ENCODE measurements around the gene AOPEP. TPM values are rescaled to one million over a fixed set of nuclear protein-coding genes. Genes with fewer than 3 reads are reported as not detected.

Gene AOPEP
- total and polyA plus RNA-seq, 2 of the 13 experiments (the other 11 are each of a cell fraction or from before 2014, with no cell fraction given), result 22.2 to 41.6 TPM

DNA sequence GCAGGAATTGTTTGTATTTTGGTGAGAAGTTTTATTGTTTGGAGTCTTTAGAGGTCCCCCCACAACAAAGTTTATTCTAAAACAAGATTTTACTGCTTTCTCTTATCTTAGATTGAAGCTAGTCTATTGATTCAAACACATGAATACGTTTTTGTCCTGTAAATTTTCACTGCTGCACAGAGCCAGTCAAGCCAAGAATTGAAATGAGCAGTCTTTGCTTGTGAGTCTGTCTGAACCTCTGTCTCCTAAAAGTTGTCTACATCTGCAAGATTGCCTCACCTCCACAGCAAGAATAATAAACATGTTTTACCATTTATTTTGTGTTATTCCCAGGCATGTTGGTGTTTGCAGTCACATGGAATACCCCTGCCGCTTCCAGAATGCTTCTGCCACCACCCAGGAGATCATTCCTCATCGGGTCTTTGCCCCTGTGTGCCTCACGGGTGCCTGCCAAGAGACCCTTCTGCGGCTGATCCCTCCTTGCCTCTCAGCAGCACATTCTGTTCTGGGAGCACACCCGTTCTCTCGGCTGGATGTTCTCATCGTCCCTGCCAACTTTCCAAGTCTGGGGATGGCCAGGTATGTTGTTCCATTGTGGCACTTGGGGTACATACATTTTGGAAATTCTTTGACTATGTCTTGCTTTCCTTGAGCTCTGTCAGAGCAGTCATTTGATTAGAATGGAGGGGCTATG lies 74.1 kb downstream of the AOPEP start (continued):
- no peak for TF ChIP-seq SSRP1 (CRISPR knock-in tag; IDR thresholded peaks at IDR 0.05)
- no peak for TF ChIP-seq MTA3 (CRISPR knock-in tag; IDR thresholded peaks at IDR 0.05)
- no peak for TF ChIP-seq ZNF496 (CRISPR knock-in tag; IDR thresholded peaks at IDR 0.05; ENCODE audit: insufficient replicate concordance)
- no peak for TF ChIP-seq ZC3H13 (CRISPR knock-in tag; IDR thresholded peaks at IDR 0.05)

- no peaks in the 10 kb centered on the region for H3K9me3 ChIP-seq (ENCODE audit: low read length)
- ChIA-PET CTCF (ENCODE audit: low intra/inter-chr PET ratio, low total read pairs) (no interaction called here), POLR2A (no interaction called here)
- no peak overlapping the region for H3K9ac ChIP-seq (ENCODE audit: insufficient read depth, low read depth, low read length)
- BruUV-seq (replicated peaks), result no TSS peak
- no peak for DNase-seq (ENCODE audit: low spot score)
- peaks cover 35% of the 10 kb centered on the region for H3K4me1 ChIP-seq (ENCODE audit: insufficient read depth, low read length)
- no peak overlapping the region for H2AFZ ChIP-seq (ENCODE audit: low read length)
- ATAC-seq, result no peak
- H3K4me2 ChIP-seq (ENCODE audit: low read depth, low read length), result no peak overlapping the region
- 94% methylated on average over 1 of the region's 1 CpG for WGBS (ENCODE audit: low lambda C conversion rate)
- H3K4me3 ChIP-seq (replicated peaks in 1 of 3; ENCODE audit: insufficient read depth in 1 of 3, low read depth in 2 of 3, low read length in 3 of 3), result no peak overlapping the region
- TF ChIP-seq BATF2 (CRISPR knock-in tag; IDR thresholded peaks at IDR 0.05) (no peak), ZNF878 (CRISPR knock-in tag; IDR thresholded peaks at IDR 0.05) (no peak), EZH2 (conservative IDR thresholded peaks at IDR 0.05; ENCODE audit: low read depth, low read length) (no peak), ZNF333 (CRISPR knock-in tag; IDR thresholded peaks at IDR 0.05; ENCODE audit: borderline replicate concordance) (no peak), ZNF781 (CRISPR knock-in tag; IDR thresholded peaks at IDR 0.05; ENCODE audit: borderline replicate concordance, not compliant biosample characterization) (no peak), NR2F6 (IDR thresholded peaks at IDR 0.05) (no peak), NR2F6 (CRISPR knock-in tag; IDR thresholded peaks at IDR 0.05) (no peak), RFXANK (CRISPR knock-in tag; IDR thresholded peaks at IDR 0.05) (no peak), AKAP8 (CRISPR knock-in tag; IDR thresholded peaks at IDR 0.05) (no peak), FUBP1 (CRISPR knock-in tag; IDR thresholded peaks at IDR 0.05; ENCODE audit: borderline replicate concordance) (no peak), ZFYVE20 (CRISPR knock-in tag; IDR thresholded peaks at IDR 0.05; ENCODE audit: borderline replicate concordance, low read depth) (no peak), MAX (IDR thresholded peaks at IDR 0.05) (no peak), MBD4 (IDR thresholded peaks at IDR 0.05; ENCODE audit: borderline replicate concordance, low read length) (no peak), FOXJ3 (CRISPR knock-in tag; IDR thresholded peaks at IDR 0.05; ENCODE audit: borderline replicate concordance) (no peak), ATF7 (IDR thresholded peaks at IDR 0.05) (no peak), ATF7 (CRISPR knock-in tag; IDR thresholded peaks at IDR 0.05) (no peak), ZNF451 (CRISPR knock-in tag; IDR thresholded peaks at IDR 0.05) (no peak)
- no peak for FAIRE-seq
- H3K27ac ChIP-seq (ENCODE audit: extremely low read length, insufficient read depth, low read length), result no peak overlapping the region
- no peaks in the 10 kb centered on the region for H4K20me1 ChIP-seq (ENCODE audit: insufficient read depth, low read length)
- intact Hi-C loops (cut with micrococcal nuclease; ENCODE audit: unreplicated experiment) (no loop called here), in situ Hi-C loops (cut with HindIII; ENCODE audit: extremely low pct_ligation_motif_present, low pct_unique_long_range_greater_than_20kb) (no loop called here)
- H3K79me2 ChIP-seq (ENCODE audit: insufficient read depth, low read length), result no peaks in the 10 kb centered on the region
- H3K27me3 ChIP-seq (ENCODE audit: control insufficient read depth in 1 of 2, insufficient read depth in 2 of 2, low read length in 2 of 2), result no peaks in the 10 kb centered on the region
- H3K36me3 ChIP-seq (replicated peaks in 1 of 2; ENCODE audit: control insufficient read depth in 1 of 2, insufficient read depth in 2 of 2, low read length in 2 of 2), result peaks cover 5 to 24% of the 10 kb centered on the region in 2 experiments
Measured at GRCh38 chr9:94801234-94801633, 74.7 kb downstream of the AOPEP start.
